Bronchial epithelial cell (primary cell): Measurements from ENCODE around the gene PCP4L1. TPM values are rescaled to one million over a fixed set of nuclear protein-coding genes. Genes with fewer than 3 reads are reported as not detected.
A peak's percentile ranks its signal among the peaks of the same experiment; 100 is the strongest.

ENCODE experiments used
- DNase-seq: peaks from one replicate; pipeline ENCODE4 v3.0.0-alpha.2; 2010; ENCODE audit warnings: low read depth
- FAIRE-seq: peaks from 2 replicates; lab custom pipeline; 2011; peaks lifted over from hg19 to GRCh38; lab: Jason Lieb, UNC
- H3K27me3 ChIP-seq: 2 replicates; pipeline ENCODE4 v1.5.1; 2011; ENCODE audit warnings: low read length; ENCODE audit not compliant: control insufficient read depth, insufficient read depth
- H3K36me3 ChIP-seq: 2 replicates; pipeline ENCODE4 v1.5.1; 2011; ENCODE audit warnings: low read length; ENCODE audit not compliant: control insufficient read depth, insufficient read depth
- H3K4me3 ChIP-seq: 2 replicates; pipeline ENCODE4 v1.5.1; 2011; ENCODE audit warnings: mild to moderate bottlenecking, low read depth, low read length, control low read depth
- total RNA-seq: library from RNA; depleted of rRNA; stranded (reverse); fragments of >200 nt; gene quantifications from 2 replicates; pipeline ENCODE4 v1.2.1, GENCODE V29; 2014
- TF ChIP-seq, protein P1 (sequence below): IDR thresholded peaks from 2 replicates; pipeline ENCODE4 v1.5.1; 2011; ENCODE audit warnings: mild to moderate bottlenecking, moderate library complexity, low read length, control low read depth, inconsistent platforms; ENCODE audit not compliant: insufficient read depth, severe bottlenecking

PCP4L1 gene
- total RNA-seq, 1 donor from 2014 or later, result 0.26 TPM

- DNase-seq (peak; percentile 57), FAIRE-seq (no peak)
- H3K4me3 ChIP-seq, result no peak overlapping the region
- H3K27me3 ChIP-seq, result no peaks in the 10 kb centered on the region
- peaks cover 11% of the 10 kb centered on the region for H3K36me3 ChIP-seq
- TF ChIP-seq, protein P1, sequence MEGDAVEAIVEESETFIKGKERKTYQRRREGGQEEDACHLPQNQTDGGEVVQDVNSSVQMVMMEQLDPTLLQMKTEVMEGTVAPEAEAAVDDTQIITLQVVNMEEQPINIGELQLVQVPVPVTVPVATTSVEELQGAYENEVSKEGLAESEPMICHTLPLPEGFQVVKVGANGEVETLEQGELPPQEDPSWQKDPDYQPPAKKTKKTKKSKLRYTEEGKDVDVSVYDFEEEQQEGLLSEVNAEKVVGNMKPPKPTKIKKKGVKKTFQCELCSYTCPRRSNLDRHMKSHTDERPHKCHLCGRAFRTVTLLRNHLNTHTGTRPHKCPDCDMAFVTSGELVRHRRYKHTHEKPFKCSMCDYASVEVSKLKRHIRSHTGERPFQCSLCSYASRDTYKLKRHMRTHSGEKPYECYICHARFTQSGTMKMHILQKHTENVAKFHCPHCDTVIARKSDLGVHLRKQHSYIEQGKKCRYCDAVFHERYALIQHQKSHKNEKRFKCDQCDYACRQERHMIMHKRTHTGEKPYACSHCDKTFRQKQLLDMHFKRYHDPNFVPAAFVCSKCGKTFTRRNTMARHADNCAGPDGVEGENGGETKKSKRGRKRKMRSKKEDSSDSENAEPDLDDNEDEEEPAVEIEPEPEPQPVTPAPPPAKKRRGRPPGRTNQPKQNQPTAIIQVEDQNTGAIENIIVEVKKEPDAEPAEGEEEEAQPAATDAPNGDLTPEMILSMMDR, result peak; percentile 82
Measured at GRCh38 chr1:161227196-161227871, 31.2 kb upstream of the PCP4L1 start.

- FAIRE-seq (no peak), DNase-seq (no peak)
- Histone ChIP-seq H3K27me3 (no peaks in the 10 kb centered on the region), H3K4me3 (no peak overlapping the region), H3K36me3 (peaks cover 11% of the 10 kb centered on the region)
- TF ChIP-seq, protein P1, result no peak
Measured at GRCh38 chr1:161228032-161228431, 30.5 kb upstream of the PCP4L1 start.

- no peaks in the 10 kb centered on the region for H3K27me3 ChIP-seq
- DNase-seq (no peak), FAIRE-seq (no peak)
- H3K36me3 ChIP-seq, result peaks cover 11% of the 10 kb centered on the region
- H3K4me3 ChIP-seq, result no peak overlapping the region
- TF ChIP-seq, protein P1, result no peak
Measured at GRCh38 chr1:161229896-161230295, 28.6 kb upstream of the PCP4L1 start.

GRCh38 chr1:161230762-161231161 lies 27.8 kb upstream of the PCP4L1 start:
- TF ChIP-seq, protein P1, result no peak
- H3K36me3 ChIP-seq, result peaks cover 11% of the 10 kb centered on the region
- DNase-seq (no peak), FAIRE-seq (no peak)
- no peaks in the 10 kb centered on the region for H3K27me3 ChIP-seq
- H3K4me3 ChIP-seq, result no peak overlapping the region

- no peak for DNase-seq
- peaks cover 11% of the 10 kb centered on the region for H3K36me3 ChIP-seq
- TF ChIP-seq, protein P1, result no peak
- no peak overlapping the region for H3K4me3 ChIP-seq
- no peak for FAIRE-seq
- no peaks in the 10 kb centered on the region for H3K27me3 ChIP-seq
Measured at GRCh38 chr1:161233102-161233501, 25.4 kb upstream of the PCP4L1 start.
